ENCODE measurements around the gene DKKL1.

DNA sequence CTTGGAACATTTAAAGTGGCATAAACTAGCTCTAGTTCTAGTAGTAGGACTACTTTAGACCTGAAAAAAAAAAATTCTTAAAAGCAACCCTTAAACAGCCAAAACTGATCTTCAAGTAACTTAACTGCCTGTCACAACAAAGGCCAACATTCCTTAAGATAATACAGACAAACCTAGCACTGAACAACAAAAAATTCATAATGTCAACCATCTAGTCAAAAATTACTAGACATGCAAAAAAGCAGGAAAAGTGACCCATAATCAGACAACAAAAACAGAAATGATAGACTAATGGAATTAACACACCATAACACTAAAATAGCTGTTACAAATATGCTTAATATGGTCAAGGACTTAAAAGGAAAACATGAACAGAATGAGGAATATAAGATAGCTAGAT, 45.4 kb upstream of the DKKL1 start:
- TF ChIP-seq, protein P1, sequence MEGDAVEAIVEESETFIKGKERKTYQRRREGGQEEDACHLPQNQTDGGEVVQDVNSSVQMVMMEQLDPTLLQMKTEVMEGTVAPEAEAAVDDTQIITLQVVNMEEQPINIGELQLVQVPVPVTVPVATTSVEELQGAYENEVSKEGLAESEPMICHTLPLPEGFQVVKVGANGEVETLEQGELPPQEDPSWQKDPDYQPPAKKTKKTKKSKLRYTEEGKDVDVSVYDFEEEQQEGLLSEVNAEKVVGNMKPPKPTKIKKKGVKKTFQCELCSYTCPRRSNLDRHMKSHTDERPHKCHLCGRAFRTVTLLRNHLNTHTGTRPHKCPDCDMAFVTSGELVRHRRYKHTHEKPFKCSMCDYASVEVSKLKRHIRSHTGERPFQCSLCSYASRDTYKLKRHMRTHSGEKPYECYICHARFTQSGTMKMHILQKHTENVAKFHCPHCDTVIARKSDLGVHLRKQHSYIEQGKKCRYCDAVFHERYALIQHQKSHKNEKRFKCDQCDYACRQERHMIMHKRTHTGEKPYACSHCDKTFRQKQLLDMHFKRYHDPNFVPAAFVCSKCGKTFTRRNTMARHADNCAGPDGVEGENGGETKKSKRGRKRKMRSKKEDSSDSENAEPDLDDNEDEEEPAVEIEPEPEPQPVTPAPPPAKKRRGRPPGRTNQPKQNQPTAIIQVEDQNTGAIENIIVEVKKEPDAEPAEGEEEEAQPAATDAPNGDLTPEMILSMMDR (conservative IDR thresholded peaks at IDR 0.05), result no peak
- no peak for TF ChIP-seq EZH2 (IDR thresholded peaks at IDR 0.05; ENCODE audit: low read depth)
